ENCODE results near the gene CLASP1. TPM values are rescaled to one million over a fixed set of nuclear protein-coding genes. Genes with fewer than 3 reads are reported as not detected.

Gene CLASP1
- total and polyA plus RNA-seq, 2 of the 8 experiments (the other 6 are each of a cell fraction or from before 2014, with no cell fraction given) = 7.3 to 53.9 TPM

GRCh38 chr2:121326628-121327027 lies 322.6 kb downstream of the CLASP1 start (continued):
- TF ChIP-seq PHF8 (conservative IDR thresholded peaks at IDR 0.05; ENCODE audit: low read depth, low read length) (no peak), JUND (IDR thresholded peaks at IDR 0.05; ENCODE audit: low read length) (no peak), CTBP2 (IDR thresholded peaks at IDR 0.05; ENCODE audit: borderline replicate concordance, insufficient read depth, insufficient read length, low read length) (no peak), POLR2AphosphoS5 (IDR thresholded peaks at IDR 0.05; ENCODE audit: low read depth, low read length) (no peak), TBP (IDR thresholded peaks at IDR 0.05; ENCODE audit: low read depth, low read length) (no peak), RXRA (IDR thresholded peaks at IDR 0.05; ENCODE audit: insufficient read depth, low read depth, low read length) (no peak)

Measured in H1 (cell line).